ENCODE results near the gene DNAJC17. TPM values are rescaled to one million over a fixed set of nuclear protein-coding genes. Genes with fewer than 3 reads are reported as not detected.
A peak's percentile ranks its signal among the peaks of the same experiment; 100 is the strongest.

The DNAJC17 gene
- total RNA-seq, 2 experiments from 2014 or later, result 41.5 to 43.6 TPM

DNA sequence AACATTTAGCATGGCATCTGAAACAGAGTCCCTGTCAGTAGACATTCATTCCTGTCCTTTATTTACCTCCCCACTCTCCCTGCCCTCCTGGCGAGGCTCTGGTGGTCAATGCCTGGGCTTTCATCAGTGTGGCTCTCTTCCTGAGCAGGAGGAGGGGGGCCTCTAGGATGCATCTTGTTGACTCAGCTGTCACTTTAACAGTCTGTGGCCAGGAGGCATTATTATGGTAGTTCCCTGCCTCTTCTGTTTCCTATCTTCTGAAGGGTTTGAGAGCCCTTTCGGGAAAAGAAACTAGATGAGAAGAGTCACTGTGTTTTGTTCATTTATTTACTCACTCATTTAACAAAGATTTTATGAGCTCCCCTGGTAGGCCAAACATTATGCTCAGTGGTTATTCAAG lies 23.6 kb upstream of the DNAJC17 start:
- DNase-seq (no peak), ATAC-seq (no peak)
- H3K27me3 Mint-ChIP-seq, result no peaks in the 10 kb centered on the region
- intact Hi-C loops (cut with DNase I, micrococcal nuclease), result no loop called here
- no peaks in the 10 kb centered on the region for H3K4me1 Mint-ChIP-seq
- ChIA-PET POLR2A (no interaction called here), CTCF (interaction anchor here (0.7 kb wide), 2 partner anchors 304 to 502 kb away, joined by 3 read pairs; no protein-coding TSS in a partner anchor)
- H3K4me3 Mint-ChIP-seq, result no peak overlapping the region
- no peaks in the 10 kb centered on the region for H3K36me3 Mint-ChIP-seq (ENCODE audit: low read depth)
- H3K27ac Mint-ChIP-seq, result no peak overlapping the region
- no peaks in the 10 kb centered on the region for H3K9me3 Mint-ChIP-seq (ENCODE audit: low read depth)

DNA sequence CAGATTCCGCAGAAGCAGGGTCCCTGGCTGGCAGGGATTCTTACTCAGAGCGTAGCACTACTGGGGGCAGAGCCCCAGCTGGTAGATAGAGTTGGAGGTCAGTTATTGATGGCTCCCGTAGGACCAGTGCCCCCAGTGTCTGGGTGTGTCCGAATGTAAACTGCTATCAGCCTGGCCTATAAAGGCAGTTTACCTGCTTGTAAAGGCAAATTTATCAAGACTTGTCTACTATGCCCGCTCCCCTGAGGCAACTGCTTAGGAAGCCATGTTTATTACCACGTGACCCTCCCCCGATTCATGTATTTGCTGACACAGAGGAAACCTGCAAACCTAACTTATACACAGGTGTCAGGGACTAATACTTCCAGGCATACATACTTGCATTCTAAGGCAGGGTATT lies 21.8 kb upstream of the DNAJC17 start:
- Mint-ChIP-seq H3K36me3 (ENCODE audit: low read depth) (no peaks in the 10 kb centered on the region), H3K4me3 (no peak overlapping the region), H3K27ac (no peak overlapping the region), H3K27me3 (peaks cover 2% of the 10 kb centered on the region), H3K9me3 (ENCODE audit: low read depth) (no peaks in the 10 kb centered on the region), H3K4me1 (no peaks in the 10 kb centered on the region)
- CTCF ChIA-PET, result no interaction called here
- intact Hi-C loops (cut with DNase I, micrococcal nuclease), result no loop called here
- ATAC-seq, result no peak
- POLR2A ChIA-PET, result no interaction called here
- no peak for DNase-seq

DNA sequence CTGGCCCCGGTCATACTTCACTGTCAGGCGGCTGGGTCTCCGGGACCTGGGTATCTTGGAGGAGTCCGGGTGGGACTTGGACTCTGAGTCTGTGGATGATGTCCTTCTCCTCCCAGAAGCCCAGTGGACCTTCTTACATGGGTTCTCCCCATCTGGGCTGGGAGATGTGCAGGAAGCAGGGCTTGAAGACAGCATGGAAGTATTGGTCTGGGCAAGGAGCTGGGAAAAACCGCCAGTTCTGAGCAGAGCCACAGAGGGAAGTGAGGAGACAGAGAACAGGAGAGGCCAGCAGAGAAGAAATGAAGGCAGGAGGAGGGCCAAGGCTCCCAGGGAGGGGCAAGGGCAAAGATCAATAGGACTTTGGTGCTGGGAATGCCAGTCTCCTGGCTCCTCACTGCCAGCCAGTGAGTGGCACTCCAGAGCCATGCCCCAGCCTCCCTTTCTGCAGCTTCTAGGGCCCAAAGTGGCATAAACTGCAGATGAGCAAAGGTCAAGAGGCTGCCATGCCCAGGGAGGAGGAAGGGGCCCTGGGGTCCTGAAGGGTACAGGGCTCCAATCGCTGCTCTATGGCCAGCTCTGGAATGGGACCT lies 21.3 kb upstream of the DNAJC17 start, which contains the start of gene PPP1R14D:
PPP1R14D (minus strand) TSS at position 262 of the 590 bp plus-strand sequence; CDS start at position 195, 67 bp downstream.
- CTCF ChIA-PET, result interaction anchor here (0.6 to 1.4 kb wide), 4 partner anchors 26 to 64 kb away, joined by 3 to 5 read pairs (median 3); no protein-coding TSS in a partner anchor
- no peak within 1 kb of the TSS for H3K27ac Mint-ChIP-seq
- H3K9me3 Mint-ChIP-seq (ENCODE audit: low read depth), result no peaks in the 10 kb centered on the region
- DNase-seq, result no peak
- no peak for ATAC-seq
- peaks cover 2% of the 10 kb centered on the region for H3K27me3 Mint-ChIP-seq
- H3K4me3 Mint-ChIP-seq, result no peak within 1 kb of the TSS
- H3K36me3 Mint-ChIP-seq (ENCODE audit: low read depth), result no peaks in the 10 kb centered on the region
- POLR2A ChIA-PET, result interaction anchor here (0.6 kb wide), 1 partner anchor 293 kb away, joined by 4 read pairs; no protein-coding TSS in a partner anchor
- H3K4me1 Mint-ChIP-seq, result no peaks in the 10 kb centered on the region
- intact Hi-C loops (cut with DNase I, micrococcal nuclease), result no loop called here

DNA sequence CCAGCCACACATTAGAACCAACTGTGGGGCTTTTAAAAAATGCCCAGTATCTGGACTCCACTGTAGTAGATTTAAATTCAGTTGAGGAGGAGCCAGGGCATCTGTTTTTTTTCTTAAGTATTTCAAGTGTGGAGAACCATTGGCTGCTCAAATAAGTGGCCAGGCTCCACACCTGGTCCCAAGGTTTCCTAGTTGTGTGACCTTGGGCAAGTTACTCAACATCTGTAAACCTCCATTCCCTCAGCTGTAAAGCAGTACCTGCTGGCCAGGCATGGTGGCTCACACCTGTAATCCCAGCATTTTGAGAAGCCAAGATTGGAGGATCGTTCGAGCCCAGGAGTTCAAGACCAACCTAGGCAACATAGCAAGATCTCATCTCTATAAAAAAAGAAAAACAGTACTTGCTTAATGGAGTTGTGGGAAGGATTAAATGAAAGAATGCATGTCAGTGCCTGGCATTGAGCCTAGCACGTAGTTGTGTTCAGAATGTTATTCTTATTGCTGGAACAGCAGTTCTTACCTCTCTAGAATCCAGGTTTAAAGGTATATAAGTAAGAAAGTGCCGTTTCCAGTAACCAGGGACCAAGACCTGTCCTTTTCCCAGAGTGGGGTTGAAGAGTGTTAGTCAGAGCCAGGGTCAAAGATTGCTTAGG lies 19.3 kb upstream of the DNAJC17 start:
- H3K27ac Mint-ChIP-seq, result no peak overlapping the region
- no peak overlapping the region for H3K4me3 Mint-ChIP-seq
- no peaks in the 10 kb centered on the region for H3K36me3 Mint-ChIP-seq (ENCODE audit: low read depth)
- intact Hi-C loops (cut with DNase I, micrococcal nuclease), result no loop called here
- peaks cover 2% of the 10 kb centered on the region for H3K27me3 Mint-ChIP-seq
- POLR2A ChIA-PET, result no interaction called here
- H3K4me1 Mint-ChIP-seq, result no peaks in the 10 kb centered on the region
- H3K9me3 Mint-ChIP-seq (ENCODE audit: low read depth), result no peaks in the 10 kb centered on the region
- ATAC-seq (no peak), DNase-seq (no peak)
- CTCF ChIA-PET, result interaction anchor here (0.9 kb wide), 1 partner anchor 30 kb away, joined by 3 read pairs; no protein-coding TSS in a partner anchor

DNA sequence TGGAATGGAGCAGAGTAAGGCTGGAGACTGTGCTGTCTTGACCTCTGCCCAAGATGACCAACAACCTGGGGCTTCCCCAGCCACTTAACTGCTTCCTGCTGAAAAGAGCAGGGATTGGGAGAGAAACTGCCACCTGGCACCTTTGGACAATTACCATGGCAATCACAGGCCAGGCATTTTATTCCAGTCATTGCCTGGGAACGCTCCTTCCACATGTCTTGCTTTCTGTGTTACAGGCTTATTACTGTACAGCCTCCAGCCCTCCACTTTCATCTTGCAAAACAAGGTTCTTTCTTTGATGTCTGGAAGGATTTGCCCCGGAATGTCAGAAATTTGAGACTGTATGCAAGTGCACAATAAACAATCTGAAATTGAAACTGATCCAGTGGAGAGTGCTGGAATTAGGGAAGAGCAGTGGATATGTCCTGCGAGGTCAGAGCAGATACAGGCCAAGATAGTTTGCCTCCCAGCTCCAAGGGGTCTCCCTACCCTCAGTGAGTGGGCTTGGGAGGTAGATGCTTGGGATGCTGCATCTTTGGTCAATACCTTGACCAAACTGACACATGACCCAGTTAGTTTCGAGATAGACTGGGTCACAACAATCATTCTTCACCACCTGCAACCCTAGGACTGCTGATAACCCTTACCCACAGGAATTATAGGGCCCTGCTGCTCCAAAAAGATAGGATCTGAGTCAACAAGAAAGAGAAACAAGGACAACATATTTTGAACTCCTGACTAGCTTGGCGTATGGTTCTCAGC lies 18.6 kb upstream of the DNAJC17 start:
- Mint-ChIP-seq H3K9me3 (ENCODE audit: low read depth) (no peaks in the 10 kb centered on the region), H3K4me3 (no peak overlapping the region), H3K27ac (no peak overlapping the region), H3K36me3 (ENCODE audit: low read depth) (no peaks in the 10 kb centered on the region), H3K4me1 (no peaks in the 10 kb centered on the region), H3K27me3 (peaks cover 2% of the 10 kb centered on the region)
- ChIA-PET CTCF (interaction anchor here (0.9 kb wide), 1 partner anchor 31 kb away, joined by 3 read pairs; no protein-coding TSS in a partner anchor), POLR2A (no interaction called here)
- no peak for DNase-seq
- intact Hi-C loops (cut with DNase I, micrococcal nuclease), result no loop called here
- ATAC-seq, result no peak

DNA sequence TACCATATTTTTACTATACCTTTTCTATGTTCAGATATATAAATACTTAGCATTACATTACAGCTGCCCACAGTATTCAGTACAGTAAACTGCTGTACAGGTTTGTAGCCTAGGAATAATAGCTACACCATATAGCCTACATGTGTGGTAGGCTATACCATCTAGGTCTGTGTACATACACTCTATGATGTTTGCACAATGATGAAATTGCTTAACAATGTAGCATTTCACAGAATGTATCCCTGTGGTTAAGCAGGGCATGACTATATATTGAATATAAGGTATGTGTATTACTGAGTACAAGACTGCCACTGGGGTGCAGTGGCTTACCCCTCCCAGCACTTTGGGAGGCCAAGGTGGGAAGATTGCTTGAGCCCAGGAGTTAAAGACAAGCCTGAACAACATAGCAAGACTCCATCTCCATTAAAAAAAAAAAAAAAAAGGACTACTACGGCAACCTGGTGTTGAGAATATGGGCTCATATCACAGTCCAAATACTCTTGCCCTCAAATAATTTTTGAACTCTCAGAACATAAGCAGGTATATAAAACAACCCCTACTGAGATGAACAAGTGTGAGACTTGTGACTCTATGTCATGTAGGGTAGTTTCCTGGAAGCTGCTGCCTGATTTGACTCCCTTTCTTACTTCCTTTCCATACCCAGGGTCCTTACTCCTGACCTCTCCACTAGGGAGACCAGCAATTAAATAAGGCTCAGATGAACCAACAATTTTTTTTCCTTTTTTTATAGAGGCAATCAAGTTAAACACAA lies 16.5 kb upstream of the DNAJC17 start:
- Mint-ChIP-seq H3K36me3 (ENCODE audit: low read depth) (no peaks in the 10 kb centered on the region), H3K4me3 (no peak overlapping the region), H3K4me1 (no peaks in the 10 kb centered on the region), H3K27me3 (peaks cover 2% of the 10 kb centered on the region), H3K27ac (no peak overlapping the region), H3K9me3 (ENCODE audit: low read depth) (no peaks in the 10 kb centered on the region)
- no peak for DNase-seq
- ChIA-PET CTCF (interaction anchor here (0.6 to 1.0 kb wide), 4 partner anchors 34 to 108 kb away, joined by 3 to 4 read pairs (median 3); no protein-coding TSS in a partner anchor), POLR2A (interaction anchor here (0.6 kb wide), 1 partner anchor 441 kb away, joined by 5 read pairs; the partner anchor contains the start of gene KNSTRN)
- intact Hi-C loops (cut with DNase I, micrococcal nuclease), result no loop called here
- ATAC-seq, result peak; percentile 69

DNA sequence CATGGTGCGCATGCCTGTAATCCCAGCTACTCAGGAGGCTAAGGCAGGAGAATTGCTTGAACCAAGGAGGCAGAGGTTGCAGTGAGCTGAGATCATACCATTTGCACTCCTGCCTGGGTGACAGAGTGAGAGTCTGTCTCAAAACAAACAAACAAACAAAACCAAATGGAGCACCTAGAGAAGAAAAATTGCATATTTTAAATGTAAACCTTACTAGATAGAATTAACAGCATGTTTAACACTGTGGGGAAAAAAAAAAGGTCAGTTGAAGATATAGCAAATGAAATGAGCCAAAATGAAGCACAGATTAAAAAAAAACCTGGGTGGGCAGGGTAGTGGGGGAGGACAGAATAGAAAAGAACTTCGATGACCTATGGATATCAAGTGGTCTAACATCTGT lies 13.9 kb upstream of the DNAJC17 start:
- DNase-seq (no peak), ATAC-seq (no peak)
- no peak overlapping the region for H3K4me3 Mint-ChIP-seq
- no peaks in the 10 kb centered on the region for H3K36me3 Mint-ChIP-seq (ENCODE audit: low read depth)
- no peak overlapping the region for H3K27ac Mint-ChIP-seq
- ChIA-PET CTCF (interaction anchor here (0.6 kb wide), 1 partner anchor 233 kb away, joined by 4 read pairs; no protein-coding TSS in a partner anchor), POLR2A (no interaction called here)
- H3K4me1 Mint-ChIP-seq, result no peaks in the 10 kb centered on the region
- intact Hi-C loops (cut with DNase I, micrococcal nuclease), result no loop called here
- no peaks in the 10 kb centered on the region for H3K9me3 Mint-ChIP-seq (ENCODE audit: low read depth)
- peaks cover 2% of the 10 kb centered on the region for H3K27me3 Mint-ChIP-seq

DNA sequence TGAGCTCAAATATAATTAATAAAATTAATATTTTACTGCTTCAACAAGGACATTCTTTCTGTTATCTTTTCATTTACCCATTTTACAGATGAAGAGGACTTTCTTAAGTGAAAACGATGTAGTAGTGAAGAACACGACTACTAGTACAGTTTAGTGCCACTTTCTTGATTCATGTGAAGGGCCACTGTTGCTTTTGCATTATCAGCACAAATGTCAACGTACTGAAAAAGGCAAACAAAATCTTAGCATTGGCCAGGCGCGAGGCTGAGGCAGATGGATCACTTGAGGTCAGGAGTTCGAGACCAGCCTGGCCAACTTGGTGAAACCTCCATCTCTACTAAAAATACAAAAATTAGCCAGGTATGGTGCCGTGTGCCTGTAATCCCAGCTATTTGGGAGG lies 11.8 kb upstream of the DNAJC17 start:
- intact Hi-C loops (cut with DNase I, micrococcal nuclease), result no loop called here
- no peaks in the 10 kb centered on the region for H3K4me1 Mint-ChIP-seq
- no peak for ATAC-seq
- no peak overlapping the region for H3K4me3 Mint-ChIP-seq
- no peaks in the 10 kb centered on the region for H3K9me3 Mint-ChIP-seq (ENCODE audit: low read depth)
- DNase-seq, result no peak
- H3K36me3 Mint-ChIP-seq (ENCODE audit: low read depth), result peaks cover 6% of the 10 kb centered on the region
- POLR2A ChIA-PET, result no interaction called here
- CTCF ChIA-PET, result interaction anchor here (0.9 kb wide), 1 partner anchor 86 kb away, joined by 3 read pairs; no protein-coding TSS in a partner anchor
- no peak overlapping the region for H3K27ac Mint-ChIP-seq
- H3K27me3 Mint-ChIP-seq, result no peaks in the 10 kb centered on the region

DNA sequence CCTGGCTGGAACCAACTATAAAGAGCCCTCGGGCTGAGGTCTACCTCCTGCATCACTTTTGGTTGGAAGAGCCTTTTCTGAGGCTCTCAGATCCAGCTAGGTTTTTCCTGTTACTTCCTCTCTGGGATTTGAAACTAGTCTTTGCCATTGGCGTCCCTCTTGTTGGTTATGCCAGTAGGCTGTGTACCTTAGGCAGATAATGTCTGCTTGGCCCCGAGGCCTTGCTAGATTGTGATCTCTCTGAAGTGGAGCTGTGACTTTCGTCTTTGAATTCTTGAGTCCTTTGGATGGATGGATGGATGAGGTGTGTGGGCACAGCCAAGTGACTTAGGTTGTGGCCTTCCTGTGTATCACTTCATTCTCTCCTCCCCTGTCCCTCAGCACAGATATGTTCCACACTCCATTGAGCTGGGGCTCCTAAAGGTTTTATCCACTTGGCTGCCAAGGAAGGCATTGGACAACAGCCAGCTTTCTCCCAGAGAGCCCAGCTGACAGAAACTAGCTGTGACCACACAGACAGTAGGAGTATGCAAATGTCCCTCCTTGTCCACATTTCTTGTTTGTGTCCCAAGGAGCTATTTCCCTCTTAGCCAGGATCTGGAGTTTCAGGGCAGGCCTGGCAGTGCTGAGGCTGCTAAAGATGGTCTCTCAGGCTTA lies 7.9 kb upstream of the DNAJC17 start:
- ChIA-PET CTCF (interaction anchor here (0.6 to 1.3 kb wide), 4 partner anchors 12 to 42 kb away, joined by 3 to 4 read pairs (median 4); no protein-coding TSS in a partner anchor), POLR2A (no interaction called here)
- no peaks in the 10 kb centered on the region for H3K4me1 Mint-ChIP-seq
- no peaks in the 10 kb centered on the region for H3K27me3 Mint-ChIP-seq
- DNase-seq (no peak), ATAC-seq (no peak)
- H3K9me3 Mint-ChIP-seq (ENCODE audit: low read depth), result no peaks in the 10 kb centered on the region
- H3K36me3 Mint-ChIP-seq (ENCODE audit: low read depth), result peaks cover 20% of the 10 kb centered on the region
- no peak overlapping the region for H3K4me3 Mint-ChIP-seq
- no peak overlapping the region for H3K27ac Mint-ChIP-seq
- intact Hi-C loops (cut with DNase I, micrococcal nuclease), result no loop called here

DNA sequence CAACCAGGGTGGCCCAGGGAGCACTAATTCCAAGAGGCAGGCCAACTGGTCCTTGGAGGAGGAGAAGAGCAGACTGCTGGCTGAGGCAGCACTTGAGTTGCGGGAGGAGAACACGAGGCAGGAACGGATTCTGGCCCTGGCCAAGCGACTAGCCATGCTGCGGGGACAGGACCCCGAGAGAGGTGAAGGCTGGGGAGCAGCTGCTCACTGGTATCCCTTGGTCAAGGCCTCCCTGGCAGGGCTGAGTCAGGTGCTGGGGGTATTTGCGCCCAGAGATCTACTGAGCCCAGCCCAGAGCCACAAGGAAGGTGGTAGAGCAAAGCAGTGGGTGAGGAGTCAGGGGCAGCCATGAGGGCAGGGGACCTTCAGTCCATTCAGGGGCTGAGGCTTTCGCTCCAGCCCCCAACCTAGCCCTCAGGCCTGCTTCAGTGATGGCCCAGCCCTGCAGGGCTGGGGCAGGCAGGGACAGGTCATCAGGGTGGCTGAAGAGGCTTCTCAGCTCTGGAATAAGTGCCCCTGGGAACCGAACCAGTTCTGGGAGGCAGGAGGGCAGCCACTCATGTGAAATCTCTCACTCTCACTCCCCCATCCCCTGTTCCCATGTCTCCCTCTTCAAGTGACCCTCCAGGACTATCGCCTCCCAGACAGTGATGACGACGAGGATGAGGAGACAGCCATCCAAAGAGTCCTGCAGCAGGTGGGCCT lies 5.6 kb upstream of the DNAJC17 start:
- Mint-ChIP-seq H3K4me1 (peaks cover 13% of the 10 kb centered on the region), H3K36me3 (ENCODE audit: low read depth) (peaks cover 25% of the 10 kb centered on the region), H3K27me3 (no peaks in the 10 kb centered on the region), H3K4me3 (no peak overlapping the region), H3K27ac (no peak overlapping the region), H3K9me3 (ENCODE audit: low read depth) (no peaks in the 10 kb centered on the region)
- intact Hi-C loops (cut with DNase I, micrococcal nuclease), result no loop called here
- DNase-seq (no peak), ATAC-seq (no peak)
- POLR2A ChIA-PET, result interaction anchor here (0.7 kb wide), 1 partner anchor 29 kb away, joined by 3 read pairs; no protein-coding TSS in a partner anchor
- CTCF ChIA-PET, result interaction anchor here (1.1 kb wide), 1 partner anchor 22 kb away, joined by 5 read pairs; no protein-coding TSS in a partner anchor
